Omental fat pad (tissue), 4 donors: ENCODE results near the gene CSMD2. TPM values are rescaled to one million over a fixed set of nuclear protein-coding genes. Genes with fewer than 3 reads are reported as not detected.

Experiments
- ATAC-seq: fragments of 150-250 bp; one replicate; pipeline ENCODE4 v1.9.1; 2016; ENCODE audit warnings: mild to moderate bottlenecking, moderate library complexity; ENCODE audit not compliant: low FRiP score
- DNase-seq: peaks from one replicate; pipeline ENCODE4 v3.0.0-alpha.2; 2019; ENCODE audit warnings: low spot score
- CTCF ChIP-seq, 3 donors: fragments of 450-650 bp; IDR thresholded peaks; one replicate each; pipeline ENCODE4 v1.5.1; 2016 to 2017; ENCODE audit warnings: antibody characterized with exemption in 3 of 3, mild to moderate bottlenecking in 3 of 3, moderate library complexity in 2 of 3
- total RNA-seq, 4 donors: library from RNA; depleted of rRNA; stranded (reverse); fragments of >200 nt; gene quantifications; one replicate each; pipeline ENCODE4 v1.1.0, GENCODE V29; 2016

CSMD2 gene
- total RNA-seq, 4 donors from 2014 or later, result 0.19 to 3.8 (median 0.60) TPM; not detected in 1

- TF ChIP-seq CTCF (IDR thresholded peaks at IDR 0.05), result no peak
- ATAC-seq (no peak), DNase-seq (no peak)
These were observed 157.3 kb downstream of the CSMD2 start for GRCh38 chr1:34007760-34008159.

GRCh38 chr1:34005309-34005708 lies 159.7 kb downstream of the CSMD2 start:
- TF ChIP-seq CTCF (IDR thresholded peaks at IDR 0.05), result no peak
- no peak for ATAC-seq
- no peak for DNase-seq

DNA sequence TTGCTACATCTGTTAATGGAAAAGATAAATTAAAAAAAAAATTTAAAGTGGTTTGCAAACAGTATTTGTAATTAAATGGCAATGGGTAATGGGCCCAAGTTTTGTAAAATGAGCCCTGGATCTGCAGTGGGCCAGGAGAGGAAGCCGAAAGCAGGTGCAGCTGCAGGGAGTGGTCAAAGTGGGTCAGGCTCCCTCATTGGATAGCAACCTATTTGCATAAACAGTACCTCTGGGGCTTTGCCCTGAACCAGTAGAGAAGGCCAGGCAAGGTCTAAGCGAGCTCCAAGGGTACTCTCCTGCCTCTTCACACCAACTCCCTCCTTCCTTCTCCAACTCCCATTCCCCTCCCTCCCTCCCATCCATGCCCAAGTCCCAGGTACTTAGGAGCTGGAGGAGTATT lies 162.2 kb downstream of the CSMD2 start:
- no peak for TF ChIP-seq CTCF (IDR thresholded peaks at IDR 0.05)

DNA sequence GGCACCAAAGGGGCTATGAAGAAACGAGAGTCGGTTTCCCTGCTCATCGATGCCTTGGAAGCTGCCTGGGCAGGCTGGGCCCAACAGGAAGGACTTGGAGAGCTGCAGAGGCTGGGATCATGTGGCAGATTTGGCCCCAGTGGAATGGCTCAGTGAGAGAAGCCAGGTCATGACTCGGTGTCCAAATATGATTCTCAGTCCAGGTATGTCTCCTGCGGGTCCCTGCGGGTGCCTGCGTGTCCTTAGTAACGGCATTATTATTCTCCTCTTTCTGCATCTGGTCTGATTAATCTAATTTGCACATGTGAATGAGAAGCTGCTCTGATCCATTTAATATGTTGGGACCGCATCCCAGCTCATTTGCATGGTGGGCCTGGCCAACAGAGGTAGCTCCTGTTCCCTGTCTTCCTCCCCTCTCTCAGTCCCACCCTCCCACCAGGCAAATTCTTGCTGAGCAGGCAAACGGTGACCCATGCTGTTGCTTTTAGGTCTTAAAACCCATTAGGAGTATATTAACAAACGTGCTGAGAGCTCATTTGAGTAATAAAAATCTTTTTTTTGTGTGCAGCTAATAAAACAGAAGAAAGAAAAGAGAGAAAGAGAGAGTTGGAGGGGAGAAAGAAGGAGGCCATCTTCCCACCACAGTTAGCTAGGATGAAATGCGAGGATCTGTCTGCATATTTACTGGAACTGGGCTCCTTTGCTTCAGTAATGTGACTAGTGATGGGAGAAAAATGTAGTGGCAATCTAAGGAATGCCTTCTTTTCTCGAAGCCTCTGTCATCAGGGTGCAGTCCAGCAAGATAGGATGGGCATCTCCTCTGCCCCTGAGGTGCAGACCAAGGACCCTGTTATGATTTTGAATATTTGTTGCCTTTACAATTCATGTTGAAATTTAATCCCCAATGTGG lies 167.6 kb downstream of the CSMD2 start:
- no peak for DNase-seq
- ATAC-seq, result no peak

More for the DNA sequence above, 162.2 kb downstream of the CSMD2 start:
- DNase-seq, result no peak
- no peak for ATAC-seq

GRCh38 chr1:33996281-33996680 lies 168.7 kb downstream of the CSMD2 start:
- no peak for TF ChIP-seq CTCF (IDR thresholded peaks at IDR 0.05)
- DNase-seq (no peak), ATAC-seq (no peak)

More for the DNA sequence above, 167.6 kb downstream of the CSMD2 start:
- no peak for TF ChIP-seq CTCF (IDR thresholded peaks at IDR 0.05)

GRCh38 chr1:33993301-33993700 lies 171.7 kb downstream of the CSMD2 start:
- no peak for TF ChIP-seq CTCF (IDR thresholded peaks at IDR 0.05)
- ATAC-seq (no peak), DNase-seq (no peak)

DNA sequence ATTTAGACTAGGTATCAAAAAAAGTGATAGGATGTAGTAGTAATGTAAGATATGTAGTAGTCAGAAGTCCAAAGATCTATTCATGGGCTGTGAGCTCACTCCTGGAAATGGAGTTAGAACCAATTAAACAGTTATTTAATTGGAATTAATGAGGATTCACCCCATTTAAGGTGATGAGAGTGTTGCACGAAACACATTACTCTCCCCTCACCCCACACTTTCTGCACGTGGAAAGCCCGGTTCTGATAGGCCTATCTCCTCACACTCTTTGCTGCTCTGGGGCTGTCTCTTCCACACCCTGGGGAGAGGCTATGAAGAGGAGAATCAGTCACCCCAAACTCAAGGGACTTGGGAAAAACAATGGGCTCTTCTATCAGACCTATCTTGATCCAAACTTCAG lies 174.7 kb downstream of the CSMD2 start:
- ATAC-seq, result no peak
- DNase-seq, result no peak
- TF ChIP-seq CTCF (IDR thresholded peaks at IDR 0.05), result no peak
